Panc1 (cell line): ENCODE results near the gene BRCA2. TPM values are rescaled to one million over a fixed set of nuclear protein-coding genes. Genes with fewer than 3 reads are reported as not detected.

ENCODE experiments used
- ATAC-seq: fragments of 200-7000 bp; cut with Tn5 transposase; 2 replicates; pipeline ENCODE4 v1.9.1; 2020; ENCODE audit warnings: mild to moderate bottlenecking, moderate library complexity
- BruUV-seq: library from RNA; stranded (reverse); fragments of 400-500 nt; replicated peaks from 2 replicates; lab custom pipeline; 2021; lab: Mats Ljungman, UMichigan
- CTCF ChIA-PET: fragments of 300-600 bp; sonication (Branson Sonifier 250); formaldehyde crosslinking; loops from one replicate; lab custom pipeline; 2022; ENCODE audit warnings: antibody characterized with exemption; lab: Charles Lee
- POLR2A ChIA-PET: fragments of 300-600 bp; sonication (Branson Sonifier 250); formaldehyde crosslinking; loops from one replicate; lab custom pipeline; 2022; ENCODE audit warnings: antibody characterized with exemption; lab: Charles Lee
- DNase-seq: peaks from one replicate; pipeline ENCODE4 v3.0.0-alpha.2; 2010; ENCODE audit warnings: low read depth, low spot score
- H3K27ac ChIP-seq: 2 replicates; pipeline ENCODE4 v1.5.1; 2011; ENCODE audit warnings: mild to moderate bottlenecking, low read length, inconsistent platforms
- H3K27me3 ChIP-seq: fragments of 200-500 bp; sonication (Bioruptor generic); 2 replicates; pipeline ENCODE4 v1.6.0; 2014; ENCODE audit warnings: low read length, inconsistent platforms; ENCODE audit not compliant: control insufficient read depth, insufficient read depth
- H3K36me3 ChIP-seq: fragments of 200-500 bp; sonication (Bioruptor generic); 2 replicates; pipeline ENCODE4 v1.5.1; 2014; ENCODE audit warnings: inconsistent platforms, mild to moderate bottlenecking, low read length, moderate library complexity; ENCODE audit not compliant: control insufficient read depth, insufficient read depth
- H3K4me1 ChIP-seq: 2 replicates; pipeline ENCODE4 v1.5.1; 2011; ENCODE audit warnings: inconsistent platforms, mild to moderate bottlenecking, low read length, moderate library complexity; ENCODE audit not compliant: control insufficient read depth, insufficient read depth
- H3K4me3 ChIP-seq, 2 experiments: 2 replicates each; pipeline ENCODE4 v1.5.1; 2011 to 2012; ENCODE audit warnings: low read depth in 2 of 2, low read length in 2 of 2, mild to moderate bottlenecking in 2 of 2, inconsistent platforms in 1 of 2, moderate library complexity in 1 of 2
- H3K9me3 ChIP-seq: fragments of 200-500 bp; sonication (Bioruptor generic); 2 replicates; pipeline ENCODE4 v1.5.1; 2014; ENCODE audit warnings: low read depth, mild to moderate bottlenecking, inconsistent platforms, low read length, moderate library complexity; ENCODE audit not compliant: control insufficient read depth, insufficient read depth
- POLR2AphosphoS5 ChIP-seq: IDR thresholded peaks from 2 replicates; pipeline ENCODE4 v1.6.1; 2012; ENCODE audit warnings: mild to moderate bottlenecking, low read depth, low read length, moderate library complexity
- SIN3A ChIP-seq: IDR thresholded peaks from 2 replicates; pipeline ENCODE4 v1.6.1; 2012; ENCODE audit warnings: low read depth, mild to moderate bottlenecking, low read length, moderate library complexity, borderline replicate concordance; ENCODE audit not compliant: insufficient read depth
- TCF7L2 ChIP-seq: IDR thresholded peaks from 2 replicates; pipeline ENCODE4 v1.6.1; 2011; ENCODE audit warnings: mild to moderate bottlenecking, low read depth, low read length, inconsistent platforms
- in situ Hi-C: cut with HindIII; loops from 2 replicates; pipeline ENCODE4 v1.10.0; 2016; ENCODE audit warnings: low sequenced_read_pairs, low pct_unique_long_range_greater_than_20kb
- intact Hi-C: fragments of 100-400 bp; cut with micrococcal nuclease; formaldehyde crosslinking; loops from one replicate; pipeline ENCODE4 v1.10.0; 2022; ENCODE audit not compliant: unreplicated experiment
- total RNA-seq: library from RNA; stranded (reverse); gene quantifications from one replicate; pipeline ENCODE4 v1.2.1, GENCODE V29; 2021; ENCODE audit not compliant: unreplicated experiment
- TF ChIP-seq, protein P1 (sequence below), 2 experiments: IDR thresholded peaks; 2 replicates each; pipeline ENCODE4 v1.6.1; 2011 to 2012; ENCODE audit warnings: low read depth in 2 of 2, control low read depth in 1 of 2, low read length in 1 of 2, mild to moderate bottlenecking in 1 of 2, moderate library complexity in 1 of 2; ENCODE audit not compliant: insufficient read depth in 1 of 2
- TF ChIP-seq, protein P2 (sequence below): fragments of 450-650 bp; IDR thresholded peaks from 2 replicates; pipeline ENCODE4 v1.5.1; 2017; ENCODE audit warnings: mild to moderate bottlenecking

BRCA2 gene
- total RNA-seq, 1 experiment from 2014 or later: 8.4 TPM

DNA sequence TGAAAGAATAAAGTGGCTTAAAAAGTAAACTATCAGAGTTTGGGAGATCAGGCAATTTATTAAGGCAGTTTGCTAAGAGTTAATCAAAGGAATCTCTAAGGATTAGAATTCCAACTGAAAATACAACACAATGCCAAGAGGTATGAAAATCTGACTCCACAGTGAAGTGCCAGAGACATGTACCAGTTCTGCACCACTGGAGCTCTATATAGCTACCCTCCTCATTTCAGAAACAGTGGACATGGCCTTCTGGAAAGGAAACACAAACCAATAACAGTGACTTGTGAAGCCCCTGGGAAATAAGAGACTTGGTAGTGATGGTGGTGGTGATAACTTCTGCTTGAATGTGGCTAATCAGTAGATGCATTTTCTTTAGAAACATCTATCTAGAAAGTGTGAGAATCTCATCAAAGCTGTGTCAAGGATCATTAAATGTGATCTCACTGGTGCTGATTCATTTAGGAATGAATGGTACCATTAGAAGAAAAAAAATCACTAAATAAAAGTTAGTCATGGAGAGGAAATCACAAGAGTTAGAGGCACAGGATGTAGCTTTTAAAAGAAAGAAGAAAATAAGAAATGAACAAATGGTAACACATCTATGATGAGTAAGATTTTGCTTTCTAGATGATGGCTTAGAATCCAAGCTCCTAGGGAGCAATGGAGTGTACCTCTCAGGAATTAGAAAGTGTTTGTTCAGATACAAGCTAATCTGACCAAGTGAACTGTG, 132.8 kb downstream of the BRCA2 start:
- DNase-seq (no peak), ATAC-seq (no peak)
- no TSS peak for BruUV-seq
- intact Hi-C loops: no loop called here
- CTCF ChIA-PET: interaction anchor here (0.7 kb wide), 1 partner anchor 482 kb away, joined by 3 read pairs; no protein-coding TSS in a partner anchor
- H3K36me3 ChIP-seq: no peaks in the 10 kb centered on the region
- in situ Hi-C loops: no loop called here
- no peaks in the 10 kb centered on the region for H3K9me3 ChIP-seq
- H3K27ac ChIP-seq: no peak overlapping the region
- H3K4me1 ChIP-seq: no peaks in the 10 kb centered on the region
- no peak overlapping the region for H3K4me3 ChIP-seq
- POLR2A ChIA-PET: no interaction called here
- TF ChIP-seq POLR2AphosphoS5: no peak
- no peak for TF ChIP-seq SIN3A
- TF ChIP-seq TCF7L2: no peak
- no peaks in the 10 kb centered on the region for H3K27me3 ChIP-seq

DNA sequence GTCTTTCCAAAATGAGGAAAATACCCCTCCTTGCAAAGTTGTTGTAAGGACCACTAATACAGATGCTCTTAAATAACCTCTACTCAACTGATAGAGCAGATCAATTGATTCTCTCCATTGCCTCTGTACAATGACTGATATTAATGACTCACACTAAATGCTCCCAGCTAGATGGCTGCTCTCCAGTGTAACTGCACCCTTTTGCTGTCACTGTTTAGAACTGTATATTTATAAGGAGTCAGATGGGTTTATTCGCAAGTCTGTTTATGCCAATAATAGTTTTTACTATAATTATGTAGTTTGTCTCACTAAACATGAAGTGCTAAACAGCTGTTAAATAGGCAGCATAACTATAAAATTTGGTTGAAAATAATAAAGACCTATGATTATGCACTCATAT, 133.7 kb downstream of the BRCA2 start:
- H3K27ac ChIP-seq: no peak overlapping the region
- H3K4me3 ChIP-seq: no peak overlapping the region
- TF ChIP-seq TCF7L2: no peak
- TF ChIP-seq, protein P1, sequence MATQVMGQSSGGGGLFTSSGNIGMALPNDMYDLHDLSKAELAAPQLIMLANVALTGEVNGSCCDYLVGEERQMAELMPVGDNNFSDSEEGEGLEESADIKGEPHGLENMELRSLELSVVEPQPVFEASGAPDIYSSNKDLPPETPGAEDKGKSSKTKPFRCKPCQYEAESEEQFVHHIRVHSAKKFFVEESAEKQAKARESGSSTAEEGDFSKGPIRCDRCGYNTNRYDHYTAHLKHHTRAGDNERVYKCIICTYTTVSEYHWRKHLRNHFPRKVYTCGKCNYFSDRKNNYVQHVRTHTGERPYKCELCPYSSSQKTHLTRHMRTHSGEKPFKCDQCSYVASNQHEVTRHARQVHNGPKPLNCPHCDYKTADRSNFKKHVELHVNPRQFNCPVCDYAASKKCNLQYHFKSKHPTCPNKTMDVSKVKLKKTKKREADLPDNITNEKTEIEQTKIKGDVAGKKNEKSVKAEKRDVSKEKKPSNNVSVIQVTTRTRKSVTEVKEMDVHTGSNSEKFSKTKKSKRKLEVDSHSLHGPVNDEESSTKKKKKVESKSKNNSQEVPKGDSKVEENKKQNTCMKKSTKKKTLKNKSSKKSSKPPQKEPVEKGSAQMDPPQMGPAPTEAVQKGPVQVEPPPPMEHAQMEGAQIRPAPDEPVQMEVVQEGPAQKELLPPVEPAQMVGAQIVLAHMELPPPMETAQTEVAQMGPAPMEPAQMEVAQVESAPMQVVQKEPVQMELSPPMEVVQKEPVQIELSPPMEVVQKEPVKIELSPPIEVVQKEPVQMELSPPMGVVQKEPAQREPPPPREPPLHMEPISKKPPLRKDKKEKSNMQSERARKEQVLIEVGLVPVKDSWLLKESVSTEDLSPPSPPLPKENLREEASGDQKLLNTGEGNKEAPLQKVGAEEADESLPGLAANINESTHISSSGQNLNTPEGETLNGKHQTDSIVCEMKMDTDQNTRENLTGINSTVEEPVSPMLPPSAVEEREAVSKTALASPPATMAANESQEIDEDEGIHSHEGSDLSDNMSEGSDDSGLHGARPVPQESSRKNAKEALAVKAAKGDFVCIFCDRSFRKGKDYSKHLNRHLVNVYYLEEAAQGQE (IDR thresholded peaks at IDR 0.05; ENCODE audit: insufficient read depth in 1 of 2, low read depth in 2 of 2, low read length in 1 of 2): no peak
- no peak for TF ChIP-seq SIN3A
- TF ChIP-seq, protein P2, sequence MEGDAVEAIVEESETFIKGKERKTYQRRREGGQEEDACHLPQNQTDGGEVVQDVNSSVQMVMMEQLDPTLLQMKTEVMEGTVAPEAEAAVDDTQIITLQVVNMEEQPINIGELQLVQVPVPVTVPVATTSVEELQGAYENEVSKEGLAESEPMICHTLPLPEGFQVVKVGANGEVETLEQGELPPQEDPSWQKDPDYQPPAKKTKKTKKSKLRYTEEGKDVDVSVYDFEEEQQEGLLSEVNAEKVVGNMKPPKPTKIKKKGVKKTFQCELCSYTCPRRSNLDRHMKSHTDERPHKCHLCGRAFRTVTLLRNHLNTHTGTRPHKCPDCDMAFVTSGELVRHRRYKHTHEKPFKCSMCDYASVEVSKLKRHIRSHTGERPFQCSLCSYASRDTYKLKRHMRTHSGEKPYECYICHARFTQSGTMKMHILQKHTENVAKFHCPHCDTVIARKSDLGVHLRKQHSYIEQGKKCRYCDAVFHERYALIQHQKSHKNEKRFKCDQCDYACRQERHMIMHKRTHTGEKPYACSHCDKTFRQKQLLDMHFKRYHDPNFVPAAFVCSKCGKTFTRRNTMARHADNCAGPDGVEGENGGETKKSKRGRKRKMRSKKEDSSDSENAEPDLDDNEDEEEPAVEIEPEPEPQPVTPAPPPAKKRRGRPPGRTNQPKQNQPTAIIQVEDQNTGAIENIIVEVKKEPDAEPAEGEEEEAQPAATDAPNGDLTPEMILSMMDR: no peak
- TF ChIP-seq POLR2AphosphoS5: no peak
- DNase-seq: no peak
- in situ Hi-C loops: no loop called here
- CTCF ChIA-PET: no interaction called here
- H3K9me3 ChIP-seq: no peaks in the 10 kb centered on the region
- intact Hi-C loops: no loop called here
- no peaks in the 10 kb centered on the region for H3K36me3 ChIP-seq
- POLR2A ChIA-PET: no interaction called here
- BruUV-seq: no TSS peak
- H3K4me1 ChIP-seq: no peaks in the 10 kb centered on the region
- no peaks in the 10 kb centered on the region for H3K27me3 ChIP-seq
- no peak for ATAC-seq

Other genes with a start within 250 kb of the BRCA2 start
- not detected for gene ZAR1L, start 145 bp upstream of the BRCA2 start, total RNA-seq
- 1.8 TPM for gene N4BP2L1, start 112.6 kb downstream of the BRCA2 start, total RNA-seq
- gene N4BP2L2, start 223.3 kb downstream of the BRCA2 start, total RNA-seq: 43.8 TPM